ENCODE measurements around the gene SP4.
"Not testable (repeated sequence)": the region's sequence is repeated elsewhere in the genome, so short reads cannot be mapped to it uniquely, and the experiment has no call there.

The SP4 gene

DNA sequence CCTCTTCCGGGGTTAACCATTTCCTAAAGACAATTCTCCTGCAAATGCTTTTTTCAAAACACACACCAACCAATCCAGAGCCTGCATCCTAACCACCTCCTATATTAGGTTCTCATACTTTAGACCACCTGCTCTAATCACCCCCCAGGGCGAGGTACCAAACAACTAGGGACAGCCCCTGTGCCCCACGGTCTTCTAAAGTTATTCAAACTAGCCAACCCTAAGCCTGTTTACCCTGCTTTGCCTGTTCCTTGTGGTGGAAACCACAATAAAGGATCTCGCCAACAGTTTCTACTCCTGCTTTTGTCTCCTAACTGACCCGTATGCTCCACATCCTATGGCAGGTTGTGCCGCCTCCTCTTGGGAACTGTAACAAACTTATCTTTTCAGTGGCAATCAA is 21.1 kb downstream of the SP4 start:
- DNase-seq = no peak

DNA sequence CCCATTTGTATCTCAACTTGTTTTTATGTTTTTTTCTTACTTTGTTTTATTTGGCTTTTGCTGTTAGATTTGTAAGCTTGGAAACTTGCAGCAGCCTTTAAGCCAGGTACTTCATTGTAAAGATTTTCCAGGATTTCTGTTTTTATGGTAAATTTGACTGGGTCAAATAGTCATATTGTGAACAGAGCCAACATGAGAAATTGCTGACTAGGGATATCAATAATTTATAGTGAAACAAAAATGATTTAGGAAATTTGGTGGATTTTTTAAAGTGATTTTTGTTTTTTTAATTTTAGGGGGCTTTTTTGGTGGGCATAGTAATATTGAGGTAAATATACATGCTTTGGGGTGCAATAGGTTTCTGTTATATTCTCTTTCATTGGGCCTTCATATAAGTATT is 22.2 kb downstream of the SP4 start:
- DNase-seq = no peak

DNA sequence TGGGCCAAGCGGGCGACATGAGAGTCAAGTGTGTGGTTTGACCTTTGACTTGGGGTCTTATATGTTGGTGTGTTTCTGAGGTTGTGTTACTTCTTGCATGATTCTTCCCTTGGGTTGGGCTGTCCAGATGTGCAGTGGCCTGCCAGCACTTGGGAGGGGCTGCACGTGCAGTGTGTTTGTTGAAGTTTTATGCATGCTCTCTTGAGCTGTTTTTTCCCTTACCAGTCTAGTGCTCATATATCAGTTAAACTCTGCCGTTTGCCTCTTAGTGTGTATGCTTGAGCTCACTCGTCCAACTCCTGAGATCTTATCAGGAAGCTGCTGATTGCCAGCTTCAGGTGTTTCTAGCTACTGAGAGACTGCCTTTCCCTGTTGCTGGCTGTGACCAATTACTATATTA is 23.1 kb downstream of the SP4 start:
- DNase-seq = no peak

DNA sequence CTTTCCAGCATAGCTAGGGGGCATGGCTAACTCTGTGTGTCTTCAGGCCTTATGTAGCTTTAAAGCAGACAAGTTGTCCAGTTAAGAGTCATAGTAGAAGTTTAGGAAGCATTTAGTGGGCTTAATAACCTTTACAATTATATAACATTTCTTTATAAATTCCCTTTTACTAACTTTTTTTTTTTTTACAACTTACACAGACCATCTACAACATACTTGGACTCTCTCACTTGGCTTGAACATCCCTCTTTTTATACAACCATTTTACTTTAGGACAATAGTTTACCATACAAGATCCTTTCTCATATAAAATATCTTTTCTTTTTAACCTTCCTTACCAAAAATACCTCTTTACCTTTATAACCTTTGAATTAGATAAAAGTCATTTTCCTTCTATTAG is 26.3 kb downstream of the SP4 start:
- no peak for DNase-seq

DNA sequence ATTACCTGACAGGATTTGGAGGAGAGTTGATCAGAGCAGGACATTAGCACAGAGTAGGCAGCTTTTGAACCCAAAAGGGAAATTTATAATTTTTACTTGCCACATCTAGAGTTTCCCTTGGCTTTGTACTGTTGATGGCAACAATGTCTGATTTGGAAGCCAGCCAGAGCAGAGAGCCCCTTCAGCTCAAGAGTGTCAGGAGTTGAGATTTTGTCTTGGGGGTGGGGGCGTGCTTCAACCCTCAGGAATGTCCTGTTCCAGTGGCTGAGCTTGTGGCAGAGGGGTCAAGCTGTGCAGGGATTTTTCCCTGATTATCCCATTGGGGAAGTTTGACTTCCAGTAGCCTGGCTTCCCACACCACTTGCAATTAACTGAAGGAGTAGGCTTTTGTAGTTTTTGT is 27.0 kb downstream of the SP4 start:
- DNase-seq = no peak

DNA sequence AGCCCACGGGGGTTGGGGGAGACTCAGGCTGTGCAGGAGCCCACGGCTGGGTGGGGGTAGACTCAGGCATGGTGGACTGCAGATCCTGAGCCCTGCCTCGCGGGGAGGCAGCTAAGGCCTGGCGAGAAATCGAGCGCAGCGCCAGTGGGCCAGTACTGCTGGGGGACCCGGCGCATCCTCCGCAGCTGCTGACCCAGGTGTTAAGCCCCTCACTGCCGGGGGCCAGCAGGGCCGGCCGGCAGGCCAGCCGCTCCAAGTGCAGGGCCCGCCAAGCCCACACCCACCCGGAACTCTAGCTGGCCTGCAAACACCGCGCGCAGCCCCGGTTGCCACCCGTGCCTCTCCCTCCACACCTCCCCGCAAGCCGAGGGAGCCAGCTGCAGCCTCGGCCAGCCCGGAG is 33.4 kb downstream of the SP4 start:
- DNase-seq = no peak

DNA sequence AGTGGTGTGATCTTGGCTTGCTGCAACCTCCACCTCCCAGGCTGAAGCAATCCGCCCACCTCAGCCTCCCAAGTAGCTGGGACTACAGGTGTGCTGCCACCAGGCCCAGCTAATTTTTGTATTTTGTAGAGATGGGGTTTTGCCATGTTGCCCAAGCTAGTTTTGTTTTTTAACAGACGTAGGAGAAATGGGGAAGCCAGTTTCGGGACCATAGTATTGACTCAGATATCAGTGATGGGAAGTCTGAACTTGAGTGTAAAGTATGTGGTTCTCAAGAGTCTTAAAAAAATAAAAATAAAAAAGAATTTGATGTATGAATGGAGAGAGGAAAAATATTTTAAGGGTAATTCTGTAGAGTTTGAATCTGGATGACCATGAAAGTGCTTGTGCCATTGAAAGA is 34.2 kb downstream of the SP4 start:
- DNase-seq = no peak

DNA sequence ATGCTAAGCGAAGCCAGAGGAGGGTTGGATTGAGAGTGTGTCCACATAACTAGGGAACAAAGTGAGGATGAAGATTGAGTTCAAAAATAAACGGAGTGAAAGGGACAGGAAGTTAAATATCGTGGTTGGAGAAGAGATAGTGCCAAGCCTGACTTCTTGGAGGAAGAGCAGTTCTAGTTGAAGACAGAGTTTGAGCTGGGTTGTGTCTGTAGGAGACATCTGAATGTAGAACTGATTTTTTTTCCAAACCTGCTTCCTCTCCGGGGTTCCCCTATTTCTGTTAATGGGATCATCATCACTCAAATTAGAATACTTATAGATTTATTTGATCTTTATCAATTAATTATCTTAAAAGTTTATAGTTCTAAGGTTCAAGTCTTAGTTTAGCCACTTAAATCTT is 35.6 kb downstream of the SP4 start:
- no peak for DNase-seq

DNA sequence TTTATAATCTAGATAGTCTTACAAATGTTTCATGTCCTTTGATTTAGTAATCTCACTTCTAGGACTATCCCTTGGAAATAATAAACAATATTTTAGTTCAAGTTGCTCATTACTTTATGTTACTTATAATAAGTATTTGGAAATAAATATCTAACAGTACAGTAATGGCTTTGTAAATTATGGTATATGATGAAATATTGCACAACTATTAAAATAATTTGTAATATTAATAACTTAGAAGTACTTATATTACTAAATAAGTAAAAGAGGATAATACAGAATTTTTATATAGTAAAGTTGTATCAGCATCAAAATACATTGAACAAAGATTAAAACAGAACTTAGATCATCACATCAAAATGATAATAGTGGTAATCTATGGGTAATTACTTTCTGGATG is 41.1 kb downstream of the SP4 start:
- DNase-seq = no peak

DNA sequence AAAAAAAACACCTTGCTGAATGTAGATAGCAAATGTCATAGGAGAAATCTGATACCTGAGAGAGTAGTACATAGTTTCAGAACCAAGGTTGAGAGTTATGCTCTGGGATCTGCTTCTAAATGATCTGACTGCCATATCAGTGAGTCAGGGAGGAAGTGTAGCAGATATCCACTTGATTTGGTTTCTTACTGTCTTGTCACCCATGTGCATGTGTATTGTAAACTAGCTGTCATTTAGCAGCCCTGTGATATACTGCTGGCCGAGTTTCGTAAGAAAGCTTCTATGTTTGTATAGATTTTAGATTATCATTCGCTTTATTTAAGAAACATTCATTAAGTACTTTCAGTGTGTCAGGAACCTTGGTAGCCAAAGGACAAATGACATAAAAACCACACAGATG is 42.0 kb downstream of the SP4 start:
- no peak for DNase-seq

DNA sequence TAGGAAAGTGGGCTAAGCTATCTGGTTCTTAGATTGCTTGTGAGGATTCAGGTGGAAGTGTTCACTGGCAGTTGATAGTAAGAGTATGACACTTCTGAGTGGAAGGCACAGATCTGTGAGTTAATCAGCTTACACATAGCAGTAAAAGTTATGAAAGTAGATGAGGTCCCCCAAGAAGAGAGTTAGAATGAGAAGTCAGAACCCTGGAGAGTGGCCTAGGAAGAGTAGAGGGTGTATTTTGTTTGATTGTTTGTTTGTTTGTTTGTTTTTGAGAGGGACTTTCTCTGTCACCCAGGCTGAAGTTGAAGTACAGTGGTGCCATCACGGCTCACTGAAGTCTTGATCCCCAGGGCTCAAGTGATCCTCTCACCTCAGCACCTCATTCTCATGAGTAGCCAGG is 44.1 kb downstream of the SP4 start:
- DNase-seq = no peak

DNA sequence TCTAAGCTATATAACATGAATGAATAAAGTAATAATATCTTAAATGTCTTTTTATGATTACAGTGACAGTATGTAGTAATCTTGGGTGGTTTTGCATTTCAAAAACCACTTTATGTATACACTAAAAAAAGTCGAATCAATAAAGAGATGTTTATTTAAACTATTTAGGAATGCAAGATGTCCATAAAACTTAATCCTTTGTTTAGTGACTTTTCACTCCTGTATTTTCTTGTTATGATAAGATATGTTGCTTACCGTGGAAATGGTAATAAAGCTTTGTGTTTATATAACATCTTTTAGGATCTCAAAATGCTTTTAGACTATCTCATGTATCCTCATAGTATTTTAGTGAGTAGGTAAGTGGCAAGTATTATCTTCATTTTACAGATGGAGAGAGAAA is 48.5 kb downstream of the SP4 start:
- DNase-seq = no peak

DNA sequence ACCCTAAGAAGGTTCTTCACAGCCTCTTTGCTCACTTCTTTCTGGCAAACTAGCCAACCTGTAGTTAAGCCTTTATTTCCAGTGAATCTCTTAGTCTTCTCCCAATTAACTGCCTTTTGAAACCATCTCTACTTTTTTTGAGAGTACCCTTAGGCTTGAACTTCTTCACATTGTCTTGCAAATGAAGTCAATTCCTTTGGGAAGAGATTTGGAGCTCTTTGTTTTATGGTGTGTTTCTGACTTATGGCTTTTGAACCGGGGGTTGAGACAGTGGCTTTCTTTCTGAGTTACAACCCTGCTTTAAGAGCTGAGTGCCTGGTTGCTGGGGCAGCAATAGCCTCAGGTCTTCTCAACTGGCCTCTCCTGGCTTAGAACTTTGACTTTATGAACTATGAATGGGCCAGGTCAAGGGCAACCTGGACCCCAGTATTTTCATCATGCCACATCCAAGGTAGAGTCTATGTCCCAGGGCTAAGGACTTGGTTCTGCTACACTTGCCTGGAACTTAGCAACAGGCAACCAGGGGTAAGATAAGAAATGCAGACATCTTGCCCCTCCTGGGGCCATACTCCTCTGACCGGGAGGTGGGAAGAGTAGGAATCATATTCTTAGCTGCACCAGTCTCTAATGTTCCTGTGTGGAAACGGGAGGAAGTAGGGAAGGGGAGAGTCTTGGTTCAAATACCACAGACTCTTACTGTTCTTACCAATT is 53.0 kb downstream of the SP4 start:
- no peak for DNase-seq

DNA sequence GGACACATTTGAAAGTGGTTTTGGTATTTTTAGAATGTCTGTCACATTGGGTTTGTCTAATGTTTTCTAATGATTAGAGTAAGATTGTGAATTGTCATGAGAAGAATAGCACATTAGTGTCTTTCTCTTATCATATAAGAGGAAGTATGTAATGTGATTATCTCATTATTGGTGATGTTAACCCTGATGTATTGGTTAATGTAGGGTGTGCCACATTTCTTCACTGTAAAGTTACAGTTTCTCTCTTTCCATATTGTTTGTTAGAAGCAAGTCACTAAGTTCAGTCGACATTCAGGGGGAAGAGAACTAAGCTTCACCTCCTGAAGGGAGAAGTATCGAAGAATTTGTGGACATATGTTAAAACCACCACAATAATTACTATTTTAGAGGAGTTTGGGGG is 58.6 kb downstream of the SP4 start:
- no peak for DNase-seq

DNA sequence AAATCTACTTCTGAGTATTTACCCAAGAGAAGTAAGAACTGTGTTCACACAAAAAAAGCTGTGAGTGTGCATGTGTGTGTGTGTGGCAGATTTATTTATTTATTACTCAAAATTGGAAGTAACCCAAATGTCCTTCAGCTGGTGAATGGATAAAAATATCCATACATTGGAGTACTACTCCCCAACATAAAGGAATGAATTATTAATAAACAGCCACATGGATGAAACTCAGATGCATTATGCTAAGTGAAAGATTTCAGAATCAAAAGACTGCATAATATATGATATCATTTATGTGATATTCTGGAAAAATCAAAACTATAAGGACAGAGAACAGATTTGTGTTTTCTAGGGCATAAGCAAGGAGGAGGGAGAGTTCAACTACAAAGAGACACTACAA is 67.8 kb downstream of the SP4 start:
- no peak for DNase-seq

DNA sequence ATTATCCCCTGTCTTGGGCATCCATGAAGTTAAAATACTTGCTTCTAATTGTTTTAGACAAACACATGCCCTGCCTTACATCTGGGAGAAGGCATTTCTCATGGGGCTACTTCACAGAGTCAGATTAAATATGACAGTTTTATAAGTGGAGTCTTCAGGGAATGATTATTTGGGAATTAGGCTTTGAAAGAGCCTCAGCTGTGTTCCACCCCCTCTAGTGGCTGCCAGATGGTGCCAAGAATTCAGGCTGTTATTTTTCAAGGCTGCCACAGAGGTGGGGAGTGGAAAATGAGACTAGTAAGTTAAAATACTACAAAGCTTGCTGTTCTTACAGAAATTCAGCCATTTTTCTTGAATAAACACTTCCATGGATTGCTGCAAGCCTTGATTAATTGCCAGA is 69.2 kb downstream of the SP4 start:
- DNase-seq = no peak

DNA sequence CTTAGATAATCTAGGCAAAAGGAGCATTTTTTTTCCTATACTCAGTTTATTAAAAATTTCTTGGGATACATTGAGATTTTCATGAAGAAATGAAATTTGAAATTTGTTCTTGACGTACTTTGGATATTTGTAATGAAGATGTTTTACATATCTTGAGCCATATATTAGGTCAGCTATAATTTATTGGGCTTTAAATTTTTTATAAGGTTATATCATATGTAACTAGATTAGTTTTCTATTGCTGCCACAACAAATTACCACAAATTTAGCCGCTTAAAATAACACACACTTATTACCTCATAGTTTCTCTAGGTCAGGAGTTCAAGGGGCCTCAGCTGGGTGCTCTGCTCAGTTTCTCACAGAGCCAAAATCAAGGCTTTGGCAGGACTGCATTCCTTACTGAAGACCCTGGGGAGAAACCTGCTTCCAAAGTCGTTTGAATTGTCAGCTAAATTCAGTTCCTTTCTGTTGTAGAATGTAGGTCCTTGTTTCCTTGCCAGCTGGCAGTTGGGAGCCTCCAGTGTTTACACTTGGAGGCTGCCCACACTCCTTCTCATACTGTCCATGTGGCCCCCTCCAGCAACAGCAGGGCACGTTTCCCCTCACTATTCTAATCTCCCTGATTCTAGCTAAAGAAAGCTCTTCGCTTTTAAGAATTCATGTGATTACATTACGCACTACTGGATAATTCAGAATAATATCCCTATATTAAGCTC is 72.4 kb downstream of the SP4 start:
- no peak for DNase-seq

DNA sequence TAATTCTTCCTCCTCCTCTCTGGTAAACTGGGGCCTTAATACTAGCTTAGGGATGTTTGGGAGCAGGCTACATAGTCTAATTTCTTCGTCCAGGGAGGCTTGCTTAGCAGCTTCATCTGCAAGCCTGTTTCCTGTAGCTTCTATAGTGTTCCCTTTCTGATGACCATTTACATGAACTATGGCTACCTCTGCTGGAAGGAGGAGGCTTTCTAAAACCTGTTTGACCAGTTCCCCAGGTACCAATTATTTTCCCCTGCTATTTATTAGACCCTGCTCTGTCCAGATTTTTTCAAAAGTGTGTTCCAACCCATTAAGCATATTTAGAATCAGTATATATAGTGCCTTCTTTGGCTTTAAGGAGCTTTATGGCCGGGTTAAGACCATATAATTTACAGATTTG is 76.1 kb downstream of the SP4 start:
- no peak for DNase-seq

DNA sequence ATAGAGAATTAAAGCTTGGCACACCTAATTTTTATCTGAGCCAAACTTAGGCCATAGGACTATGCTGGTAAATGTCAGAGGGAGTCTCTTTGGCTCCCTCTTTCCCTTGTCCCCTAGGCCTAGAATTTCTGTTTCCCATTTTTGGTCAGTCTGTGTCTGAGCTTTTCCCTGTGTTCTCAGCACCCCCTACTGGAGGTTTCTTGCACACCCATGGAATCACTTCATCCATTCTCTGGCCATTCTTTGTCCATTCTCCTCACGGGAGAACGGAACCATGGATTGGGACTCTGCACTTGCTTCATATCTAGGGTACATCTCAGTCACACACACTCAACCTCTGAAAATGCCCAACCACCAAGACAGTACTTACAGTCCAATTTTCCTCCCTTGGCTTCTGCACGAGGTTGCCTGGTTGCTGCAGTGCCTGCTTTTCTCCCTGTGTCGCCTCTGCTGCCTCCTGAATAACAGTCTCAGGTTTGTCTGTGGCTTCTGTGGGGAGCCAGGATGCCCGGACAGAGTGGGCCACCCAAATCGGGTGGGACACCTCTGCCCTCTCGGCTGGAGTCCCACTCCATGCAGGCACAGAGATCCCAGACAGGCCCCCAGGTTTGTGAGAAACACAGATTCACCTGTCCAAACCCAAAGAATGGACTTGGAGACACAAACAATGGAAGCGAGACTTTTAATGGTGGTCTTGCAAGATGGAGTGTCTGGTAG is 79.9 kb downstream of the SP4 start:
- DNase-seq = no peak

DNA sequence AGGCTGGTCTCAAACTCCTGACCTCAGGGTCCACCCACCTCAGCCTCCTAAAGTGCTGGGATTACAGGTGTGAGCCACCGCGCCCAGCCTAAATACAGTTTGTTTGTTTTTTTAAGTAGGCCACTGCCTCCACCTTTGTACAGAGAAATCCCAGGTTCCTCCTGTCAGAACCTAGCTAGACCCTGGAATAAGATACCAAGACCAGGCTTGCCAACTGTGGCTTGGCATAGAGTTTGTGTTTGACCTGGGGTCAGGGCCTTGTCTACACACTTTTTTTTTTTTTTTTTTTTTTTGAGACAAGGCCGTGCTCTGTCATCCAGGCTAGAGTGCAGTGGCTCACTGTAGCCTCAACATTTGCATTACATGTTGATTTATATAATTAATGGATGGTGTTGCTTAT is 80.7 kb downstream of the SP4 start:
- no peak for DNase-seq

DNA sequence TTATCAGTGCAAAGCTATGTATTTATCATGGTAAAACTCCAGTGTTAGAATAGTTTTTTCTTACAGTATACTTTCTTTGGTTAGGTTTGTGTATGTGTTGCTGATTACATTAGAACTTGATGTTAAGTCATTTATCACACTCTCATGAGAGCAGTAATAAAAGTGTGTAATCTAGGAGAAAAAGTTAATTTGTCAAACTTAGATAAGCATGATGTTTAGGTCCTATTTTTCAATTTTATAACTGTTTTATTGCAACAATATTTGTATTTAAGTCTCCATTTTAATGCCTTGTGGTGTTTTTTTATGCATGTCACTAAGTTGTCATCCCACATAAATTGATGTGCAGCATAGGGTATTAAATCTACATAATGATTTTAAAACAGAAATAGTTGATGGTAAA is 86.2 kb downstream of the SP4 start:
- DNase-seq = no peak

DNA sequence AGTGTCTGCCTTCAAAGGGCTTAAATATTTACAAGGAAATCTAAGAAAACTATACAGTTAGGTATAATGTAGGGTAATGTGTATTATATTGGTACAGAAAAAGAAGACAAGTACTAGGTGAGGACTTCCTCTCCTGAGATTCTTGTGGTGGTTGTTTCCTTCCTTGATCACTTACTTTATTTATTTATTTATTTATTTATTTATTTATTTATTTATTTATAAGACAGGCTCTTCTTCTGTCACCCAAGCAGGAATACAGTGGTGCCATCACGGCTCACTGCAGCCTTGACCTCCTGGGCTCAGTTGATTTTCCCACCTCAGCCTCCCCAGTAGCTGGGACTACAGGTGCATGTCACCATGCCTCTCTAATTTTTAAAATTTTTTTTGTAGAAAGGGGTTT is 96.8 kb downstream of the SP4 start:
- no peak for DNase-seq

DNA sequence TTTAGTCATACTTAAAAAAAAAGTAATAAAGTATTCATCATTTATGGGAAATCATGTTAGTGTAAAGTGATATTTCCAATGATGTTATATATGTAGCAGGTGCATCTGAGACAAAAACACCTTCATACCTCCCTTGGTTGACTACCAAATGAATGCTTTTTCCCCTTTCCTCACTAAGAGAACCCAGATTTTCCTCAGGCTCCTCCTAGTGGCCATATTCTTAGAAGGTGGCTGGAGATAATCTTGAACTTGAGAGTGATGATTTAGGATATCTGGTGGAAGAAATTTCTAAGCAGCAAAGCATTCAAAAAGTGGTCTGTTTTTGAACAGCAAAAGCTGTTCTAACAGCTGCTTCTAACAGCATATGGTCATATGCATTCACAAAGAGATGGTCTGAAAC is 98.1 kb downstream of the SP4 start:
- no peak for DNase-seq

DNA sequence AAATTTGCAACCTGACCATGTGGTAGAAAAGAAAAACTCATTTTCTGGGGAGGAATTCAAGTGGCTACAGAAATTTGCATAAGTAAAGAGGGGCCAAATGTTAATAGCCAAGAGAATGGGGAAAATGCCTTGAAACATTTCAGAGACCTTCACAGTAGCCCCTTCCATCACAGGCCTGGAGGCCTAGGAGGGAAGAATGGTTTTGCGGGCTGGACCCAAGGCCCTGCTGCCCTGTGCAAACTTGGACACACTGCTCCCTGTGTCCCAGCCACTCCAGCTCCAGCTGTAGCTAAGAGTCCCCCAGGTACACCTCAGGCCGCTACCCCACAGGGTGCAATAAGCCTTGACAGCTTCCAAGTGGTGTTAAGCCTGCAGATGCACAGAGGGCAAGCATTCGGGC is 98.6 kb downstream of the SP4 start:
- no peak for DNase-seq

DNA sequence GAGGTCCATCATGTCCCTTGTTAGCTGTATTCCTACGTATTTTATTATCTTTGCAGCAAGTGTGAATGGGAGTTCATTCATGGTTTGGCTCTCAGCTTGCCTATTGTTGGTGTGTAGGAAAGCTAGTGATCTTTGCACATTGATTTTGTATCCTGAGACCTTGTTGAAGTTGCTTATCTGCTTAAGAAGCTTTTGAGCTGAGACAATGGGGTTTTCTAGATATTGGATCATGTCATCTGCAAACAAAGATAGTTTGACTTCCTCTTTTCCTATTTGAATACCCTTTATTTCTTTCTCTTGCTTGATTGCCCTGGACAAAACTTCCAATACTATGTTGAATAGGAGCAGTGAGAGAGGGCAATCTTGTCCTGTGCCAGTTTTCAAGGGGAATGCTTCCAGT is 104.6 kb downstream of the SP4 start:
- not testable (repeated sequence) for DNase-seq

Data from NCI-H1436 treated with DMSO at 0.1 percent for 48 hours (cell line).